C4-2B (cell line): ENCODE data around the gene OCA2.

Experiments
- H3K27ac ChIP-seq: fragments of 450-650 bp; 2 replicates; pipeline ENCODE4 v1.5.1; 2017
- CTCF ChIP-seq: fragments of 450-650 bp; conservative IDR thresholded peaks from 2 replicates; pipeline ENCODE4 v1.5.1; 2017; ENCODE audit warnings: mild to moderate bottlenecking
- ZFX ChIP-seq: fragments of 450-650 bp; IDR thresholded peaks from 2 replicates; pipeline ENCODE4 v1.6.1; 2017

The OCA2 gene

DNA sequence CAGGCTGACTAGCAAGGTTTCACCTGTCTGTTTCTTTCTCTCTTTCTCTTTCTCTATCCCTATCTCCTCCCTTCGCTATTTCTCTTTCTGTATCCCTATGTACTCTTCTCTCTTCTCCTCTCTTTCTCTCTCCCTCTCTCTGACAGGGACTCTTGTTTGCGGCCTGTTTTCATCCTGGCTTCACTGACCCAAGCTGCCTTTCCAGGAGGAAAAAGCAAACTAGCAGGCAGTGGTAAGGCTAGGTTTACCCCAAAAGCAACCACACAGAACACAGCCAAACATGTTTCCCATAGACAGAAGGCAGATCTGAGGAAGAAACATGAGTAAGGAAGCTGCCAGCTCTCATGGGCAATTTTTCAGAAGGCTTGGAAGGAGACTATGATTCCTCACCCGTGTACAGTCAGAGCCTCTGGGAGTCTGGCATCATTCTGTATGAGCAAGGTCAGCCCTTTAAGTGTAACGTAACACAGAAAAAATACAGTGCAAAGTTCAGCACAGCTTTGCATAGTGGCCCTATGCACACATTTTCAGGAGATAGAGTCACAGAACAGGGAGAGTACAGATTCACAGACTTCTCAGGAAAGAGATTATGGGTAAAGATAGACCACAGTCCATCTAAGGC, 61.0 kb downstream of the OCA2 start:
- TF ChIP-seq ZFX (no peak), CTCF (no peak)
- no peak overlapping the region for H3K27ac ChIP-seq

DNA sequence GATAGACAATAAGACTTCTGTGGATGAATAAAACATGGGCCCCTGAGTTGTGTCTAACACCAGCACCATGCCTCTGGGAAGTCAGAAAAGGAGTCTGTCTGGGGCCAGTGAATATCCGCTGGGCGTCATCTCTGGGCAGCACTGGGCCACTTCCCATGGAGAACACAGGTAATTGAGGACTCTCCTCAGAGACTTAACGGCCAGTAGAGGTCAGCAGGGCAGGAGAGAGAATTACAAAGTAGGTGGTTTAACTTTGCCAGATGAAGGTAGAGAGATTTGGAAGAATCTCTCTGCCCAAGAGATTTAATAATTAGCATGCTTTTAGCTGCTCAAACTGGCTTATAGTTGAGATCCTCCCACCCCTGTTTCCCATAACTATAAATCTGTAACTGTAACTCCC, 65.7 kb downstream of the OCA2 start:
- no peak for TF ChIP-seq ZFX
- TF ChIP-seq CTCF, result no peak
- H3K27ac ChIP-seq, result no peak overlapping the region

- no peak overlapping the region for H3K27ac ChIP-seq
- TF ChIP-seq ZFX, result no peak
- TF ChIP-seq CTCF, result no peak
Observed at GRCh38 chr15:28030801-28031200, 68.3 kb downstream of the OCA2 start.

GRCh38 chr15:28027714-28028076, 71.4 kb downstream of the OCA2 start:
- no peak overlapping the region for H3K27ac ChIP-seq
- TF ChIP-seq ZFX (no peak), CTCF (no peak)

GRCh38 chr15:28026764-28027713, 72.1 kb downstream of the OCA2 start:
- H3K27ac ChIP-seq, result no peak overlapping the region
- no peak for TF ChIP-seq ZFX
- TF ChIP-seq CTCF, result no peak

GRCh38 chr15:28026221-28026620, 72.9 kb downstream of the OCA2 start:
- H3K27ac ChIP-seq, result no peak overlapping the region
- TF ChIP-seq ZFX (no peak), CTCF (no peak)

- TF ChIP-seq CTCF, result no peak
- TF ChIP-seq ZFX, result no peak
- no peak overlapping the region for H3K27ac ChIP-seq
Observed at GRCh38 chr15:28025413-28025812, 73.7 kb downstream of the OCA2 start.
